Measurements from ENCODE around the gene SLC31A2. TPM values are rescaled to one million over a fixed set of nuclear protein-coding genes. Genes with fewer than 3 reads are reported as not detected.

The SLC31A2 gene
- polyA plus RNA-seq, 1 of the 3 experiments (the other 2 are of a cell fraction) = 6.4 TPM

GRCh38 chr9:113160571-113160970 lies 9.8 kb downstream of the SLC31A2 start:
- H2AFZ ChIP-seq (ENCODE audit: low read depth) = no peak overlapping the region
- no peak overlapping the region for H3K27ac ChIP-seq (ENCODE audit: low read depth in 2 of 2, low read length in 1 of 2)
- DNase-seq = no peak
- H3K4me3 ChIP-seq (ENCODE audit: low read depth in 2 of 2, low read length in 1 of 2) = no peak overlapping the region
- peaks cover 5 to 15% of the 10 kb centered on the region in 2 experiments; a peak in 1 of 4 replicates for H3K4me1 ChIP-seq (ENCODE audit: control insufficient read depth in 1 of 2, insufficient read depth in 2 of 2, low read depth in 1 of 2, low read length in 1 of 2)
- H3K9me2 ChIP-seq = no peaks in the 10 kb centered on the region
- H4K20me1 ChIP-seq (ENCODE audit: insufficient read depth) = no peaks in the 10 kb centered on the region
- TF ChIP-seq GABPA (IDR thresholded peaks at IDR 0.05; ENCODE audit: low read depth) = no peak
- TF ChIP-seq RAD21 (IDR thresholded peaks at IDR 0.05; ENCODE audit: low read length) = no peak
- TF ChIP-seq PBX3 (IDR thresholded peaks at IDR 0.05) = no peak
- TF ChIP-seq RXRA (IDR thresholded peaks at IDR 0.05; ENCODE audit: borderline replicate concordance, low read depth) = no peak
- no peak for TF ChIP-seq TAF1 (IDR thresholded peaks at IDR 0.05; ENCODE audit: borderline replicate concordance, low read depth, low read length)
- TF ChIP-seq FOSL2 (IDR thresholded peaks at IDR 0.05; ENCODE audit: borderline replicate concordance, low read depth) = no peak
- TF ChIP-seq NRF1 (IDR thresholded peaks at IDR 0.05; ENCODE audit: low read depth, low read length) = no peak
- no peak for TF ChIP-seq MEF2A (IDR thresholded peaks at IDR 0.05; ENCODE audit: borderline replicate concordance, low read depth)
- no peak for TF ChIP-seq CTCF (IDR thresholded peaks at IDR 0.05)
- TF ChIP-seq EZH2phosphoT487 (IDR thresholded peaks at IDR 0.05; ENCODE audit: borderline replicate concordance, low read depth) = no peak
- no peak for TF ChIP-seq SIN3A (IDR thresholded peaks at IDR 0.05; ENCODE audit: borderline replicate concordance, low read depth, low read length)
- no peak for TF ChIP-seq USF1 (IDR thresholded peaks at IDR 0.05; ENCODE audit: borderline replicate concordance, low read depth)
- no peak for TF ChIP-seq GATA2 (CRISPR knock-in tag; IDR thresholded peaks at IDR 0.05)
- no peak for TF ChIP-seq POLR2AphosphoS5 (IDR thresholded peaks at IDR 0.05; ENCODE audit: low read depth, low read length)
- TF ChIP-seq TEAD4 (IDR thresholded peaks at IDR 0.05; ENCODE audit: borderline replicate concordance, insufficient read depth) = no peak
- no peak for TF ChIP-seq REST (IDR thresholded peaks at IDR 0.05; ENCODE audit: low read depth, low read length)
- H3K27me3 ChIP-seq (ENCODE audit: insufficient read depth) = no peaks in the 10 kb centered on the region
- H3K36me3 ChIP-seq (replicated peaks in 1 of 2; ENCODE audit: control insufficient read depth in 1 of 2, insufficient read depth in 2 of 2, low read length in 1 of 2) = peaks cover 25 to 42% of the 10 kb centered on the region in 2 experiments
- H3K79me2 ChIP-seq (ENCODE audit: insufficient read depth) = no peaks in the 10 kb centered on the region
- no peak overlapping the region for H3K4me2 ChIP-seq
- POLR2A ChIA-PET = interaction anchor here (0.6 kb wide), 1 partner anchor 14 kb away, joined by 4 read pairs; no protein-coding TSS in a partner anchor
- H3K9me3 ChIP-seq = no peaks in the 10 kb centered on the region
- H3K9ac ChIP-seq = no peak overlapping the region
- no peaks in the 10 kb centered on the region for H3F3A ChIP-seq (replicated peaks; ENCODE audit: insufficient read depth)
- CTCF ChIA-PET = interaction anchor here (0.8 to 1.8 kb wide), 2 partner anchors 9 to 27 kb away, joined by 4 to 5 read pairs; partner anchors contain the start of gene SLC31A2
- 68% methylated on average over 3 of the region's 3 CpGs for WGBS (ENCODE audit: low lambda C conversion rate)

All from SK-N-SH (cell line).